WI38 (cell line): ENCODE measurements around the gene NDFIP1.

Source experiments
- H3K4me3 ChIP-seq: 2 replicates; pipeline ENCODE4 v1.5.1; 2011; ENCODE audit warnings: low read depth, mild to moderate bottlenecking, control low read depth, low read length
- TF ChIP-seq, protein P1 (sequence below): IDR thresholded peaks from 2 replicates; pipeline ENCODE4 v1.5.1; 2012; ENCODE audit warnings: low read depth, mild to moderate bottlenecking, control low read depth, low read length

Gene NDFIP1

DNA sequence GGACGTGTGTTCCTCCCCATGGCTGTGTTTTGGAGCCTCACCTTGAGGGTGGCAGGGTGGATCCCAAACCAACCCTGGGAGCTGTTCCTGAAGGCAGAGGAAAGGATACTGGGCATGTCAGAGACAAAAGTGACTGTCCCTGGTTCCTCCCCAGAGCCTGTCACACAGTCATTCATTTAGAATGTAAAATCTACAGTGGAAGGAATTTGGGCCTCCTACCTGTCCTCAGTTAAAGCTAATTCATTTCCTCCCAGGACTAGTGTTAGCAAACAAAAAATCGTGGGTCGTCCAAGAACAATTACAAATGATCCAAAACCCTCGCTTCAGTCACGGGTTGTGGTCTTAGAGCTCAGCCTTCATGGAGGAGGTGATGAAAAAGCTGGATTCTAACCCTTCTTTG is 83.2 kb downstream of the NDFIP1 start:
- no peak overlapping the region for H3K4me3 ChIP-seq
- TF ChIP-seq, protein P1, sequence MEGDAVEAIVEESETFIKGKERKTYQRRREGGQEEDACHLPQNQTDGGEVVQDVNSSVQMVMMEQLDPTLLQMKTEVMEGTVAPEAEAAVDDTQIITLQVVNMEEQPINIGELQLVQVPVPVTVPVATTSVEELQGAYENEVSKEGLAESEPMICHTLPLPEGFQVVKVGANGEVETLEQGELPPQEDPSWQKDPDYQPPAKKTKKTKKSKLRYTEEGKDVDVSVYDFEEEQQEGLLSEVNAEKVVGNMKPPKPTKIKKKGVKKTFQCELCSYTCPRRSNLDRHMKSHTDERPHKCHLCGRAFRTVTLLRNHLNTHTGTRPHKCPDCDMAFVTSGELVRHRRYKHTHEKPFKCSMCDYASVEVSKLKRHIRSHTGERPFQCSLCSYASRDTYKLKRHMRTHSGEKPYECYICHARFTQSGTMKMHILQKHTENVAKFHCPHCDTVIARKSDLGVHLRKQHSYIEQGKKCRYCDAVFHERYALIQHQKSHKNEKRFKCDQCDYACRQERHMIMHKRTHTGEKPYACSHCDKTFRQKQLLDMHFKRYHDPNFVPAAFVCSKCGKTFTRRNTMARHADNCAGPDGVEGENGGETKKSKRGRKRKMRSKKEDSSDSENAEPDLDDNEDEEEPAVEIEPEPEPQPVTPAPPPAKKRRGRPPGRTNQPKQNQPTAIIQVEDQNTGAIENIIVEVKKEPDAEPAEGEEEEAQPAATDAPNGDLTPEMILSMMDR = no peak

DNA sequence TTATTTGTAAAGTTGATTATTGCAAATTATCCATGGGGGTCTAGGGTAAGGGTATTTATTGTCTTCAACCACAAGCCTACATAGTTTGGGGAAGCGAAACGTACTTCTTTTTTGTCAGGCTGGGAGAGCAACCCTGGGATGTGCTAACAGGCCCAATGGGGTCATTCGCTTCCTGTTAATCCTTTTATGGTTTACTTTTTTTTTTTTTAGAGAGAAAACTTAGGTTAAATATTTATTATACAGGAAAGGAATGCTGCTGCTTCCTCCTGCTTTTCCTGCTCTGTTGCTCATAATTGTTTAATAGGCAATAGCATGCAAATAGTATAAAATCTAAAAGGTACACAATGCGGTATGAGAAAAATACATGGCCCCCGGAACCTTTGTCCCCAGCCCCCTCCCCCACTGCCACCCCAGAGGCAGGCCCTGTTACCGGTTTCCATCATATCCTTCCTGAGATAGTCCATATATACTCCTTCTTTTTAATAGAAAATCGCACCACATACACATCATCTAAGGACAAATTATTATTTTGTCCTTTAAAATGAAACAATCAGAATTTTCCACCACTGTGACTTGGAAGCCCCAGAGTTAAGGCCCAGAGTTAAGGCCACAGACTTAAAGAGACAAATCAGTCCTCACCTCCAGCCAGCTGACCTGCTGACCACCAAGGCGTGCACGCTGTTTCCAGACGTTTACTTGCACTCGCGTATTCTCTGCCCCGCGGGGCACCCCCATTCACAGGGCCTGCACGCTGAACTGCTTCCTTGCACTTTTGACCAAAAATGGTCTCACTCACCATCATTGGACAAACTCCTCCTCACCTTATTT is 83.9 kb downstream of the NDFIP1 start:
- H3K4me3 ChIP-seq = no peak overlapping the region
- TF ChIP-seq, protein P1 = no peak

DNA sequence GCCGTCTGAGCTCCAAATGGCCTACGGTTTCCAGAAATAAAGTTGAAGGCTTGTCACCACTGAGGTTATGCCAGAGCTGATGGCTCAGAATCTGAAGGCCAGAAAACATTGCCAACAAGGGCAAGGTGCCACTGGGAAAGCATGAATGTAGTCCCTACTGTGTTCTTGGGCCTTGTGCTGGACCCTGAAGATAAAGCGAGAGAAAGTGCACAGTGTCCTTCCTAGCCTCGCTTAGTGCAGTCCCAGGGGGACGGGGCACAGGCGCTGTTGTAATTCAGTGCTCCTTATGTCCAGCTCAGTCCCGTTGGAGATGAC is 84.5 kb downstream of the NDFIP1 start:
- TF ChIP-seq, protein P1 = no peak
- no peak overlapping the region for H3K4me3 ChIP-seq

DNA sequence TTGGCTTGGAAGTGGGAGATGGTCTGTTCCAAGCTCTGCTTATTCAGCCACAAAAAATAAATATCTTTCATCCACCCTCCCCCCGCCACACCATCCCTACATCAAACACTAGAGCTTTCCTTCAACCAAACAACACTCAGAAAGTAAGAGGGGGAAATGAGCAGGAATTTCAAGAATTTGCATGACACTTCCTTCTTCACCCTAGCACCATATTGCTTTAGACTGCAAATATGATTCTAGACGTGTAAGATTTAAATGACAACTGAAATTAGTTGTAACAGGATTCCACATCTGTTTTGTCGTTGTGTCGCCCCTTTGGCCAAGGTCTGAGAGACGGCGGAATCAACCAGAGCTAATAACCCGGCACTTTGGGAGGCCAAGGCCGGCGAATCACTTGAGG is 88.5 kb downstream of the NDFIP1 start:
- no peak overlapping the region for H3K4me3 ChIP-seq

DNA sequence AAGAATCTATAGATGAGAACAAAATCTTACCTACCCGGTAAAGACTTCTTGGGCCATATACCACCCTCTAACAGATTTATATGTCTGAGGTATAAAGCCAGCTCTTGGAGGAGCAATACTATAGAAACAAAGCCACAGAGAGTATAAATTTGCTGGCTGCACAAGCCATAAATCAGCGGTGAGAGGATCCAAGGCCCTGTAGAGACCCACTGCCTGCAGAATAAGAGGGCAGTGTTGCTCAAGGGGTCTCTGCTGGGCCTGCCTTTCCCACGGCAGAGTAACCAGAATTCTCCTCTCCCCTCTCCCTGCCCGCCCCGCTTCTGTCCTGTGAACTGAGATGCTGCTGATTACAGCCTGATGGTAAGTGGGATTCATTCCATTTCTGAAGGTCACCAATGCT is 89.2 kb downstream of the NDFIP1 start:
- TF ChIP-seq, protein P1 = no peak
- no peak overlapping the region for H3K4me3 ChIP-seq

More for the DNA sequence above, 88.5 kb downstream of the NDFIP1 start:
- TF ChIP-seq, protein P1 = no peak

DNA sequence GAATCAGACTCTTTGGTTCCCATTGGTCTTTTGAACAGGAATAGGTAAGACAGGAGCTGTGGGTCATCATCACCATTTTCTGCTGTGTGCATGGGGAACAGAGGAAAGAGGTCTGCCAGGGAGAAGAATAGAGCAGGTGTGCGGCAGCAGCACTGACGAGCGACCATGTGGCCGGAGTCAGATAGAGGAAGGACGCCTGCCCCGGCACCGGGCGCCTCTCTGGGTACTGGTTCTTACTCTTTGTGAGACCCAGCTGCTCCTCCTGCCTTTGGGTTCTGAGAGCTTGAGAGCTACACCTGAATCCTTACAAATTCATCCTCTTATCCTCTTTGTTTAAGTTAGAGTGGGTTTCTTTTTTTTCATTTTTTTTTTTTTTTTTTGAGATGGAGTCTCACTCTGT is 90.8 kb downstream of the NDFIP1 start:
- no peak overlapping the region for H3K4me3 ChIP-seq
- TF ChIP-seq, protein P1 = no peak

DNA sequence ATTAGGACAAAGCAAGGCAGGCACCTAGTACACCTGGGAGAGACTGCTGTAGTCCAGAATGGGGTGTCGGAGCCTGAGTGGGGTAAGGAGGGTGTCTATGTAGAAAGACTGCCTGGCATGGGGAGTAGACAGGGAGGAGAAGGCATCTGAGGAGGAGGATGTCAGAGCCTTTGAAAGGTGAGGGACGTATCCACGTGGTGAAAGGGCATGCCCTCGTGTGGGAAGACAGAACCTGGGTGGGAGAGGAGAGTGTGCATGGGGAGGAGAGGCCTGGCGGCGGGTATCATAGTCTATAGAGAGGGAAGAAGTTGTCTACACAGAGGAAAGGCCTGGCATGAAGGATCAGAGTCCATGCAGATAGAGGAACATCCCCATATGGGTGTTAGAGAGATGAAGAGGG is 91.8 kb downstream of the NDFIP1 start:
- TF ChIP-seq, protein P1 = no peak

More for the DNA sequence above, 91.8 kb downstream of the NDFIP1 start:
- no peak overlapping the region for H3K4me3 ChIP-seq
